ENCODE data around the gene NAA15.

Gene NAA15

DNA sequence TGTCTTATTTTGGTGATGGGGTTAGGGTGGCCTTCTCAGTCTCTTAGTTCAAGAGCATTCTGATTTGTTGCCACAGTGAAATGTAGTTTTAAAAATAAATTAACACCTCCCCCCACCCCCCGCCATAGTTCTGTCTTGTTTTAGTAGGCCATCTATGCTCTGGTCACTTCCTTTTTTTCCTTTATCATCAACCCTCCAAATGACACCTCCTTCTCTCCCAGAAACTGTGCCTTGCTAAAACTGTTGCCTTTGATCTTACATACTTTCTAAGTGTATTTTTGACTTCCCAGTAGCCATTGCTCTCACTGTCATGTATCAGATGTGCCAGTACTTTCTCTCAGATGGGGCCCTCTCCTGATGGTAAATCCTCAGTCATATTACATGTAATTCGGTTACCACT lies 15.4 kb downstream of the NAA15 start:
- TF ChIP-seq TCF12 (IDR thresholded peaks at IDR 0.05; ENCODE audit: low read depth), result no peak
- TF ChIP-seq TEAD4 (IDR thresholded peaks at IDR 0.05), result no peak

DNA sequence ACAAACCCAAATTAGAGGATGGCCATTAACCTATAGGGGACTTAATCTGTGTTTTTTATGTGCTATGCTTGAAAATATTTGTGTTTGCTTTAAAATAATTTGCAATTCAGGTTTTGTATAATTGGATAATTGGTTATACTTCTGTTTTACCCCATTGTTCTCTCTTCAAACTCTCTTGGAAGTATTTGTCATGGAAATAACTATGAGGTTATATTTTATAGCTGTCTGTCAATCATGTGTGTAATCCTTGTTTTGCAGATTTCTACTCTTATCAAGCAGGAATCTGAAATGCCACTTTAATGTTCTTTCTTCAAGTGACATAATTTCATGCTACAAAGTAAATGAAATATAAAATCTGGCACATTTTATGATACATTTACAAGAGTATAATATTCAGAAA lies 16.3 kb downstream of the NAA15 start:
- no peak for TF ChIP-seq TCF12 (IDR thresholded peaks at IDR 0.05; ENCODE audit: low read depth)

DNA sequence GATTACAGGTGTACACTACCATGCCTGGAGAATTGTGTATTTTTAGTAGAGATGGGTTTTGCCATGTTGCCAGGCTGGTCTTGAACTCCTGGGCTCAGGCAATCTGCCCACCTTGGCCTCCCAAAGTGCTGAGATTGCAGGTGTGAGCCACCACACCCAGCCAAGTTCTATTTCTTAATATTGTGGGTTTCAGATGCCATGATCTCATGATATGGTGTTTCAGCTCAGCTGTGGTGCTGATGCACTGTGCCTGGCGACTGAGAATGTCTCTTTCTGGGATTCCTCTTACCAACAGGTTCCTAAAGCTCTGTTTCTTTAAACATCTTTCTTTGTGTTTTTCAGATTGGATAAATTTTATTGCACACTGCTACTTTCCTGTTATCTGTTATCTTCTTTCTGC lies 18.3 kb downstream of the NAA15 start:
- TF ChIP-seq ZBTB7A (IDR thresholded peaks at IDR 0.05; ENCODE audit: low read depth), result no peak
- no peak for TF ChIP-seq EGR1 (IDR thresholded peaks at IDR 0.05)
- no peak for TF ChIP-seq EP300 (IDR thresholded peaks at IDR 0.05; ENCODE audit: borderline replicate concordance)
- no peak for TF ChIP-seq NFIC (IDR thresholded peaks at IDR 0.05)
- no peak for TF ChIP-seq YY1 (IDR thresholded peaks at IDR 0.05; ENCODE audit: low read depth)
- TF ChIP-seq FOXM1 (IDR thresholded peaks at IDR 0.05; ENCODE audit: borderline replicate concordance, low read depth), result no peak
- no peak for TF ChIP-seq RAD21 (IDR thresholded peaks at IDR 0.05; ENCODE audit: low read depth)
- TF ChIP-seq, protein P1, sequence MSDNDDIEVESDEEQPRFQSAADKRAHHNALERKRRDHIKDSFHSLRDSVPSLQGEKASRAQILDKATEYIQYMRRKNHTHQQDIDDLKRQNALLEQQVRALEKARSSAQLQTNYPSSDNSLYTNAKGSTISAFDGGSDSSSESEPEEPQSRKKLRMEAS (IDR thresholded peaks at IDR 0.05), result no peak
- TF ChIP-seq TEAD4 (IDR thresholded peaks at IDR 0.05), result no peak

DNA sequence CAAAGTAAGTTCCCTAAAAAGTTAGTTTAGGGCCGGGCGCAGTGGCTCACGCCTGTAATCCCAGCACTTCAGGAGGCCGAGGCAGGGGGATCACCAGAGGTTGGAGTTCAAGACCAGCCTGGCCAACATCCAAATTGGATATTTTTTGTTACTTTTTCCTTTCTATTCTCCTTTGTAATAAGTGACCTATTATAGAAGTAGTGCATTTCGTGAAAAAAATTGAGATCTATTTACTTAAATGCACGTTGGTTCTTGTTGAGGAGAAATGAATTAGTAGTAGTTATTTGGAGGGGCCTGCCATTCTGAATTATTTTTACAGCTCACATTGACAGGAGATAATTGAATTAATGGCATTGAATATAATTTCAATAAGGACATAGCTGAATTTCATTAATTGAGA lies 23.3 kb downstream of the NAA15 start:
- TF ChIP-seq TEAD4 (IDR thresholded peaks at IDR 0.05) (no peak), NFIC (IDR thresholded peaks at IDR 0.05) (no peak), CEBPB (IDR thresholded peaks at IDR 0.05) (no peak), EGR1 (IDR thresholded peaks at IDR 0.05) (no peak), TCF12 (IDR thresholded peaks at IDR 0.05; ENCODE audit: low read depth) (no peak), YY1 (IDR thresholded peaks at IDR 0.05; ENCODE audit: low read depth) (no peak), FOXM1 (IDR thresholded peaks at IDR 0.05; ENCODE audit: borderline replicate concordance, low read depth) (no peak), CREB1 (IDR thresholded peaks at IDR 0.05; ENCODE audit: low read depth) (no peak), EP300 (IDR thresholded peaks at IDR 0.05; ENCODE audit: borderline replicate concordance) (no peak)
- TF ChIP-seq, protein P1 (IDR thresholded peaks at IDR 0.05), result no peak

DNA sequence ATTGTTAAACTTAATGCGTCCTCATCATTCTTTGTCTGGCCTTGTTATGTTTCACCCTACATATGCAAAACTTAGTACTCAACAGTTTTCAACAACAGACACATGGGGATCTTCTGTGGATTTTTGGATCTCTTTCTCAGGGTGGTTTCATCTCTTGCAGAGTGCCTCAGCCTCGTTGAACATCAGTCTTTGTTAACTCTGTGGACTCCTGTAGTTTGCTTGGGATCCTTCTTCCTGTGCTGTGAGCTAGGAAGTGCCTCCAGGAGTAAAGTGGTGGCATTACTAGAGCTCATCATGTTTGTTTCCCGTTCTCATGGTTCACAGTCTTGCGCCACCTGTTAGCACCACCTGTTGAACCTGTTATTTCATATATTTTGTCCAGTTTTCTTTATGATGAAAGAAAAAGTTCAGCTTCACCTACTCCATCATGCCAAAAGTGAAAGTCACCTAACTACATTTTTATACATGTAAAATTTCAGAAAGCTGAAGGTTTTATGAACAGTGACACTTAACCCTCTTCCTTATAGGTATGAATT lies 28.4 kb downstream of the NAA15 start:
- TF ChIP-seq EGR1 (IDR thresholded peaks at IDR 0.05), result no peak
- TF ChIP-seq, protein P2, sequence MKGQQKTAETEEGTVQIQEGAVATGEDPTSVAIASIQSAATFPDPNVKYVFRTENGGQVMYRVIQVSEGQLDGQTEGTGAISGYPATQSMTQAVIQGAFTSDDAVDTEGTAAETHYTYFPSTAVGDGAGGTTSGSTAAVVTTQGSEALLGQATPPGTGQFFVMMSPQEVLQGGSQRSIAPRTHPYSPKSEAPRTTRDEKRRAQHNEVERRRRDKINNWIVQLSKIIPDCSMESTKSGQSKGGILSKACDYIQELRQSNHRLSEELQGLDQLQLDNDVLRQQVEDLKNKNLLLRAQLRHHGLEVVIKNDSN (IDR thresholded peaks at IDR 0.05), result no peak
- no peak for TF ChIP-seq CREB1 (IDR thresholded peaks at IDR 0.05; ENCODE audit: low read depth)
- TF ChIP-seq TAF1 (IDR thresholded peaks at IDR 0.05; ENCODE audit: low read depth), result no peak
- TF ChIP-seq, protein P3, sequence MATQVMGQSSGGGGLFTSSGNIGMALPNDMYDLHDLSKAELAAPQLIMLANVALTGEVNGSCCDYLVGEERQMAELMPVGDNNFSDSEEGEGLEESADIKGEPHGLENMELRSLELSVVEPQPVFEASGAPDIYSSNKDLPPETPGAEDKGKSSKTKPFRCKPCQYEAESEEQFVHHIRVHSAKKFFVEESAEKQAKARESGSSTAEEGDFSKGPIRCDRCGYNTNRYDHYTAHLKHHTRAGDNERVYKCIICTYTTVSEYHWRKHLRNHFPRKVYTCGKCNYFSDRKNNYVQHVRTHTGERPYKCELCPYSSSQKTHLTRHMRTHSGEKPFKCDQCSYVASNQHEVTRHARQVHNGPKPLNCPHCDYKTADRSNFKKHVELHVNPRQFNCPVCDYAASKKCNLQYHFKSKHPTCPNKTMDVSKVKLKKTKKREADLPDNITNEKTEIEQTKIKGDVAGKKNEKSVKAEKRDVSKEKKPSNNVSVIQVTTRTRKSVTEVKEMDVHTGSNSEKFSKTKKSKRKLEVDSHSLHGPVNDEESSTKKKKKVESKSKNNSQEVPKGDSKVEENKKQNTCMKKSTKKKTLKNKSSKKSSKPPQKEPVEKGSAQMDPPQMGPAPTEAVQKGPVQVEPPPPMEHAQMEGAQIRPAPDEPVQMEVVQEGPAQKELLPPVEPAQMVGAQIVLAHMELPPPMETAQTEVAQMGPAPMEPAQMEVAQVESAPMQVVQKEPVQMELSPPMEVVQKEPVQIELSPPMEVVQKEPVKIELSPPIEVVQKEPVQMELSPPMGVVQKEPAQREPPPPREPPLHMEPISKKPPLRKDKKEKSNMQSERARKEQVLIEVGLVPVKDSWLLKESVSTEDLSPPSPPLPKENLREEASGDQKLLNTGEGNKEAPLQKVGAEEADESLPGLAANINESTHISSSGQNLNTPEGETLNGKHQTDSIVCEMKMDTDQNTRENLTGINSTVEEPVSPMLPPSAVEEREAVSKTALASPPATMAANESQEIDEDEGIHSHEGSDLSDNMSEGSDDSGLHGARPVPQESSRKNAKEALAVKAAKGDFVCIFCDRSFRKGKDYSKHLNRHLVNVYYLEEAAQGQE (IDR thresholded peaks at IDR 0.05; ENCODE audit: low read depth), result no peak
- no peak for TF ChIP-seq NFIC (IDR thresholded peaks at IDR 0.05)
- no peak for TF ChIP-seq ZBTB7A (IDR thresholded peaks at IDR 0.05; ENCODE audit: low read depth)
- TF ChIP-seq TEAD4 (IDR thresholded peaks at IDR 0.05), result no peak
- no peak for TF ChIP-seq TCF12 (IDR thresholded peaks at IDR 0.05; ENCODE audit: low read depth)
- no peak for TF ChIP-seq YY1 (IDR thresholded peaks at IDR 0.05; ENCODE audit: low read depth)
- TF ChIP-seq FOXM1 (IDR thresholded peaks at IDR 0.05; ENCODE audit: borderline replicate concordance, low read depth), result no peak

DNA sequence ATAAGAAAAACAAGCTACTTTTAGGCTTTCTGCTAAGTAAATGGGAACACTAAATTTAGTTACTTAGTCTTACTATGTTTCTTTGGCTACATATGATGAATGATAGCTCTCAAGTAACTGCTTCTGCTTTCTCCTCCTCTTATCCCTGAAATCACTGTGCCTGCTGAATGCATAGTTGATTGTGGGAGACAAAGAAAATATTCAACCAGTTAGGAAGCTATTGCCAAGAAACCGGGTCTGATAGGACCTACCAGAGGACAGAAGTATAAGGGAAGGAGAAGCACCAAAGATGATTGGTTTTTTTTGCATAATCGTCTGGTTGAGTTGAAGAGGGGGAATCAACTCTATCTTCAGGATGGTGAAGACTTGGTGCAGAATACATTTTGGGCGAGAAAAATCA lies 29.0 kb downstream of the NAA15 start:
- no peak for TF ChIP-seq TCF12 (IDR thresholded peaks at IDR 0.05; ENCODE audit: low read depth)
- no peak for TF ChIP-seq ZBTB7A (IDR thresholded peaks at IDR 0.05; ENCODE audit: low read depth)
- TF ChIP-seq CREB1 (IDR thresholded peaks at IDR 0.05; ENCODE audit: low read depth), result no peak
- TF ChIP-seq, protein P1 (IDR thresholded peaks at IDR 0.05), result no peak
- no peak for TF ChIP-seq FOXM1 (IDR thresholded peaks at IDR 0.05; ENCODE audit: borderline replicate concordance, low read depth)
- TF ChIP-seq TEAD4 (IDR thresholded peaks at IDR 0.05), result no peak
- TF ChIP-seq, protein P3 (IDR thresholded peaks at IDR 0.05; ENCODE audit: low read depth), result no peak
- TF ChIP-seq NFIC (IDR thresholded peaks at IDR 0.05), result no peak
- TF ChIP-seq CEBPB (IDR thresholded peaks at IDR 0.05), result no peak
- TF ChIP-seq EGR1 (IDR thresholded peaks at IDR 0.05), result no peak
- no peak for TF ChIP-seq RAD21 (IDR thresholded peaks at IDR 0.05; ENCODE audit: low read depth)
- TF ChIP-seq TAF1 (IDR thresholded peaks at IDR 0.05; ENCODE audit: low read depth), result no peak
- TF ChIP-seq YY1 (IDR thresholded peaks at IDR 0.05; ENCODE audit: low read depth), result no peak
- TF ChIP-seq, protein P2 (IDR thresholded peaks at IDR 0.05), result no peak
